ENCODE results near the gene TRIML2.

The TRIML2 gene, protein sequence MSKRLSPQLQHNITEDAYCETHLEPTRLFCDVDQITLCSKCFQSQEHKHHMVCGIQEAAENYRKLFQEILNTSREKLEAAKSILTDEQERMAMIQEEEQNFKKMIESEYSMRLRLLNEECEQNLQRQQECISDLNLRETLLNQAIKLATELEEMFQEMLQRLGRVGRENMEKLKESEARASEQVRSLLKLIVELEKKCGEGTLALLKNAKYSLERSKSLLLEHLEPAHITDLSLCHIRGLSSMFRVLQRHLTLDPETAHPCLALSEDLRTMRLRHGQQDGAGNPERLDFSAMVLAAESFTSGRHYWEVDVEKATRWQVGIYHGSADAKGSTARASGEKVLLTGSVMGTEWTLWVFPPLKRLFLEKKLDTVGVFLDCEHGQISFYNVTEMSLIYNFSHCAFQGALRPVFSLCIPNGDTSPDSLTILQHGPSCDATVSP

DNA sequence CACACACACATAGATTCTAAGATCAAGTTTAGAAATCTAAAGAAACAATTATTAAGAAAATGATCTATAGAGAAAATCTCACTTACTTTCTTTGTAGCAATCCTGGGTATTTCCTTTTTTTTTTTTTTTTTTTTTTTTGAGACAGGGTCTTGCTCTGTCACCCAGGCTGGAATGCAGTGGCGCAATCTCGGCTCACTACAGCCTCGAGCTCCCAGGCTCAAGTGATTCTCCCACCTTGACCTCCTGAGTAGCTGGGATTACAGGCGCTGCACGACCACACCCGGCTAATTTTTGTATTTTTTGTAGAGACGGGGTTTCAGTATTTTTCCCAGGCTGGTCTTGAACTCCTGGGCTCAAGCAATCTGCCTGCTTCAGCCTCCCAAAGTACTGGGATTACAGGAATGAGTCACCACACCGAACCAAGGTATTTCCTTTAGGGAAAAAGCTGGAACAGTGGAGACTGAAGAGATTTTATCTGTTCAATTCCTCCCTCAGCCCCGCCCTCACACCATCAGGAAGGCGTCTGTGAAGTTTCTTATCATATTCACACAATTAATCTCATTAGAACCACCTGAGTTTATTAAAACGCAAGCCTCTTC, at the start of gene TRIML2:
Gene TRIML2 (minus strand): TSS at position 447 of the 599 bp plus-strand sequence. CDS start 4,235 bp downstream, outside the sequence.
- DNase-seq = no peak

DNA sequence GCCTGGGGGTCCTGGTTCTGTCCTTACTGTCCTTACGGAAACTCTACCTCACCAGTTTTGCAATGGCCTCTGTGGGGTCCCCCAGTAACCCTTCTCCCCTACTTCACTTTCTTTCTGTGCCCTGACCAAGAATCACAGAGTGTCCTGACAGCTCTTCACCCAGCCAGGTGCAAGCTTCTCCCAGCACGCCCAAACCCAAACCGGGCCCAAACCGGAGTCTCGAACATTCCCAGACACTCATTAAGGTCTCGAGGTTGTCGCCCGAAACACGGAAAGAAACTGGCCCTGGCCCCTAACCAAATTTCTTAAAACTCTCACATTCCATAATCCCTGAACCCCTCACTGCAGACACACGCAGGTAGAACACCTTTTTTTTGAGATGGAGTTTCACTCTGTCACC, 48.9 kb upstream of the TRIML2 start:
- no peak for DNase-seq

- no peak for DNase-seq
Observed at GRCh38 chr4:188154668-188155405, 45.4 kb upstream of the TRIML2 start.

DNA sequence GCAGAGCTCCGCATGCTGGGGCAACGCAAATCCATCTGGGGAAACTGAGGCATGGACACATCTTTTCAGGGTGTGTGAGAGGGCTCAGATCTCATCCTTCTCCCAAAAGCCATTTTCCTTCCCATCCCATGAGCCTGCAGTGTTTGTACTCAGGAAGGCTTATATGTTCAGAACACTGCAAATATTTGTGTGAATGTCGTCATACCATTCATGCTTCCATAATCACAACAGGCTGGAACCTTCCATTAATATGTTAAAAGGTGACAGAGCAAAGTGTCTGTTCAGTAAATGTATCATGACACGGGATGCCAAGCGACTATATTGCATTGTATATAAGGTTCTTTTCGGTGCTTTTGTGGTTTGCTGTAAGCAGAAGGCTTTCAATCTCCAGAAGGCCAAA, 38.4 kb upstream of the TRIML2 start:
- no peak for DNase-seq

DNA sequence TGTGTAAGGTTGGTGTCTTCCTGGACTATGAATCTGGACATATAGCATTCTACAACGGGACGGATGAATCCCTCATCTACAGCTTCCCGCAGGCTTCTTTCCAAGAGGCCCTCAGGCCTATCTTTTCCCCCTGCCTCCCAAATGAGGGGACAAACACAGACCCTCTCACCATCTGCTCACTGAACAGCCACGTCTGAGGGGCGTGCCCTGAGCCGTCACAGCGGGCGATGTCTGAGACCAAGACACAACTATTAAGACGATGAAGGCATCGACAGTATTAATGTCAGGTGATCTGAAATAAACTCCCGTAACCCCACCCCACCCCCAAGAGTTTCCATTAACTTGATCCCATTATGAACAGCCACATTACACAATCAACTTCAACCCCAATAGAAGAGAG, 37.8 kb upstream of the TRIML2 start:
- DNase-seq = no peak

- DNase-seq = no peak
Observed at GRCh38 chr4:188146618-188147017, 37.2 kb upstream of the TRIML2 start.

- no peak for DNase-seq
Observed at GRCh38 chr4:188145601-188146000, 36.2 kb upstream of the TRIML2 start.

- DNase-seq = no peak
Observed at GRCh38 chr4:188143731-188144130, 34.3 kb upstream of the TRIML2 start.

- no peak for DNase-seq
Observed at GRCh38 chr4:188139671-188140070, 30.3 kb upstream of the TRIML2 start.

DNA sequence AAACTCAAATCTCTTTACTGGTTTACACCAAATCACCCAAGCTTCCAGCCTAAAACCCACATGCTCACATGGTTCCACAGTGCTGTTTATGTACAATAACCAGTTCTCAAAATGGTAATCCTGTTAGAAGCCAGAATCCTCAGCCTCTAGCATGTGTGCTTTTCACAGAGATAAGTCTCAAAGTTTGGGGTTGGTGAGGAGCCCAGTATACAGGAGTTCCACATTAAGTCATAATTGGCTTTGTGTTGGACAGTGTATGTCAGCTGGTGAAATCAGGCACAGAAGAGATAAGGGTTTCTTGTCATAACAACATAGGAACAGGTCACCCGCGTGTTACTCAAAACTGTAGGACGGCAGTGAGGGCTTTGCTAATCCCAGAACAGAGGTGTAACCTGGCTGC, 29.7 kb upstream of the TRIML2 start, which contains the start of gene TRIML1:
Gene TRIML1 (plus strand): TSS at position 301 of the 400 bp plus-strand sequence. CDS start 118 bp downstream, outside the sequence.
- no peak for DNase-seq

DNA sequence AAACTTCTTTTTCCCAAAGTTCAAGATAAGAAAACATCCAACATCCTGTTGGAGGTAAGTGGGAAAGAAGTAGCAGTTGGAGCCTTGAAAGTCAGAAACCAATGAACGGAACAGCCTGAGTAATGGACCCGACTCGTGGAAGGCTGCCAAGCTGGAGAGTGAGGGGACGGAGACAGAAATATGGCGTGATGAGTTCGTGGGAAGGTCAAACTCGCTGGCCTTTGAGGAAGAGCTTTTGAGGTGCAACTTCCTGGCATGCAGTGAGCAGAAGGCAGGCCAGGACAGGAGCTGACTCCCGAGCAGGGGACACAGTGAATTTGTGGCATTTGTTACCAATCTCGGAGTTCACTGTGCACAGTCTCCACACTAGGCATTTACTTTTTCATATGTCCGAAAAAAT, 28.8 kb upstream of the TRIML2 start:
- no peak for DNase-seq

GRCh38 chr4:188132232-188132631, 22.8 kb upstream of the TRIML2 start:
- no peak for DNase-seq

DNA sequence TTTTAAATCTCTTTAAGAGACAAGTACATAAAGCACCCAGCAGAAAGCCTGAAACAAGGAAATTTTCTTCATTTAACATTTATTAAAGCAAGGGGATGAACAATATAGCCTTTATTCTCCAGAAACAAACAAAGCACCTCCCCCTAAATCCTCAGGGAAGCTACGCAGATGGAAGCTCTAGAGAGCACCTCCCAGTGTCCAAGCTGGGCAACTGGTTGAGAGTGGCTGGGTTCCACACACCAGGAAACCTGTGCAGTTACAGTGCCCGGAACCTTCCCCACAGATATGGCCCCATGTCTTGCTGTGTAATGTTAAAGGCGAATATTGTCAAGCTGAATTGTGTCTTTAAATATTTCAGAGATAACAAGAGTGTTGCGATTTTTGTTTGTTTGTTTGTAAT, 21.0 kb upstream of the TRIML2 start:
- DNase-seq = no peak

GRCh38 chr4:188127214-188127874, 17.9 kb upstream of the TRIML2 start:
- no peak for DNase-seq

- DNase-seq = no peak
Observed at GRCh38 chr4:188121530-188121929, 12.1 kb upstream of the TRIML2 start.

DNA sequence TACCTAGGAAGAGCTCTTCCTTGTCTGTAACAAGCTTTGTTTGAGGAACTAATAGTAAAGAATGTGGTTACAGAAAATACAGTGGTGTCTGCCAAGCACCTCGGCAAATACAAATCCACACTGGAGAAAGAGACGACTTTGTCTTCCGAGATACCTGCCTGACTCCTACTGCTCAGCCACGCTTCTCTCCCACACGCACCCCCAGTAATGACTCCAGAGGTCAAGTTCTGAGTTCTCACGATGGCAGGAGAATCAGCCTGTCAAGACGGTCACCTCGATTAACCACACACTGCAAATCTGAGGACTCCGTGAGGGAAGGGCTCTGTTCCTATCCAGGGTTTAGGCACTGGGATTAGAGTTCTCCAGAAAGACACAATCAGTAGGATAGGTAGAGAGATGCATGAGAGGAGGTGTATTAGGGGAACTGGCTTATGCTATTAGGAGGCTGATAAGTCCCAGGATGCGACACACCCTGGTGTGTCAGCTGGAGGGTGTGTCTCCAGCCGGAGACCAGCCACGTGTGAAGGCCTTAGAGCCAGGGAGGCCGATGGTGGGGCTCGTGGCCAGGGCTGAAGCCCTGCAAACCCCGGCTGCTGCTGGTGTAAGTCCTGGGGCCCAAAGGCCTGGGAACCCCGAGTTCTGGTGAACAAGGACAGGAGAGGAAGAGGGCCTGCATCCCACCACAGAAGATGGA, 8.4 kb upstream of the TRIML2 start:
- DNase-seq = no peak

GRCh38 chr4:188113156-188113555, 3.8 kb upstream of the TRIML2 start:
- no peak for DNase-seq

GRCh38 chr4:188111955-188112354, 2.6 kb upstream of the TRIML2 start:
- DNase-seq = no peak

DNA sequence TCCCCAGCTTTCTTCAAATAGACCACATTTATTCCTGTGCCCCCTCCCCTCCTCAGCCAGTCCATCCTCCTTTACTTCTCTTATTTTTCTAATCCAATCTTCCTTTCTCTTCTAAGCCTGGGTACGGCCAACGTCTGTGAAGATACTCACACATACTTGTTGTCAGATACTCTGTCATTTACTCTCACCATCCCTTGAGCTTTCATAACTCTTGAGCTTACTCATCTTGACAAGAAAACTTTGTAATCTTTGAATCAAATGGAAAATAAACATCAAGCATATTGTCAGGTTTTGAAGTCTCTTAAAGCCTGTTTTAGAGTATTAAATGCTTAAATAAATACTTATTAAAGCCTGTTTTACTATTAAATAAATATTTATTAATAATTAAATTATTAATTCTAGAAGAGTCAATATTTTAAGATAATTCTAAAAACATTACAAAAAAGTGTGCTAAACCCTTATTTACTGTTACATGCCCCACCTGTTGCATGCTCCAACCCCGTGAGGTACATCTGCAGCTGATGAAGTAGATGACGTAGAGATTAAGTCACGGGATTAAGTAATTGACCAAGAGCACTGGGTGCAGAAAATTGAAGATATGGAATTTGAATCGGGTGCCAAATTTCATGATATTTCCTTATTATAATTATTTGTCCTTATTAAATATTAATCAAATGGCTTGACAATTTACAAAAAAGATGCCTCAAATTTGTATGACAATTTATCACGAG, 1.5 kb upstream of the TRIML2 start:
- DNase-seq = no peak

DNA sequence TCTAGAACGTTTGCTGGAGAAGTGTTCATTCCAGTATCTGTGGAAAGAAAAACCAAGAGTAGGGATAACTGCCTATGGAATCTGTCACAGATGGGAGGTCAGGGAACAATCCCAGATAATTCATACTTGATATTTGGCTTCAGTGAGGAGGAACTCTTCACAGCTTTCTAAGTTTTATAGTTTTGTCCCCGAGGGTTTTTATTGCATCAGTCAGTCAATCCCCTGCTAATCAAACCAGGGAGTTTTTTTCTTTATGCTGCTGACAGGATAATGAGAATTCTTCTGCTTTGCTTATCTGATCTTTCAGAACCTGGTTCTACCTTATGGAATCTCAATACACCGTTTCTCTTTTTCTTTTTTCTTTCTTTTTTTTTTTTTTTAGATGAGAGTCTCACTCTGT, 633 bp upstream of the TRIML2 start:
- DNase-seq = no peak

- no peak for DNase-seq
Observed at GRCh38 chr4:188107931-188108843, 1.2 kb downstream of the TRIML2 start.

Measured in activated CD4-positive, alpha-beta T cell treated with anti-CD3 and anti-CD28 coated beads, Interleukin-2, amount 50 U/mL, for 48 hours (primary cell).